H1 (cell line): ENCODE measurements around the gene RBM17. TPM values are rescaled to one million over a fixed set of nuclear protein-coding genes. Genes with fewer than 3 reads are reported as not detected.

Source experiments
- CTCF ChIA-PET: fragments of 300-600 bp; sonication (Branson Sonifier 250); formaldehyde crosslinking; loops from one replicate; lab custom pipeline; 2021; ENCODE audit not compliant: partially characterized antibody; lab: Charles Lee
- POLR2A ChIA-PET: fragments of 300-600 bp; sonication (Branson Sonifier 250); formaldehyde crosslinking; loops from one replicate; lab custom pipeline; 2021; ENCODE audit warnings: inconsistent platforms; ENCODE audit not compliant: partially characterized antibody; lab: Charles Lee
- DNase-seq, 2 experiments: peaks; one replicate each; pipeline versions ENCODE4 v3.0.0 to v3.0.0-alpha.2; 2010 to 2022; ENCODE audit warnings: low spot score in 2 of 2, low read depth in 1 of 2, mixed read lengths in 1 of 2
- FAIRE-seq: peaks from 2 replicates; lab custom pipeline; 2011; peaks lifted over from hg19 to GRCh38; lab: Jason Lieb, UNC
- H2AFZ ChIP-seq: 2 replicates; pipeline ENCODE4 v1.8.1; 2012; ENCODE audit warnings: low read length, inconsistent platforms
- H2AK5ac ChIP-seq: 2 replicates; pipeline ENCODE4 v1.6.1; 2013; ENCODE audit warnings: low read depth, low read length
- H2BK120ac ChIP-seq: replicated peaks from 2 replicates; pipeline ENCODE3; 2013; ENCODE audit warnings: low read depth, low read length, inconsistent platforms
- H2BK12ac ChIP-seq: 2 replicates; pipeline ENCODE4 v1.6.1; 2013; ENCODE audit warnings: low read depth, low read length
- H2BK15ac ChIP-seq: 2 replicates; pipeline ENCODE4 v1.6.1; 2013; ENCODE audit warnings: low read length
- H2BK20ac ChIP-seq: 2 replicates; pipeline ENCODE4 v1.6.1; 2013; ENCODE audit warnings: low read length
- H2BK5ac ChIP-seq: 2 replicates; pipeline ENCODE4 v1.6.1; 2013; ENCODE audit warnings: low read depth, low read length
- H3K14ac ChIP-seq: 2 replicates; pipeline ENCODE4 v1.6.1; 2013; ENCODE audit warnings: inconsistent platforms; ENCODE audit not compliant: insufficient read length
- H3K18ac ChIP-seq: 2 replicates; pipeline ENCODE4 v1.6.1; 2013; ENCODE audit warnings: low read length; ENCODE audit errors: extremely low read depth
- H3K23ac ChIP-seq: 2 replicates; pipeline ENCODE4 v1.6.1; 2013; ENCODE audit warnings: inconsistent platforms; ENCODE audit not compliant: insufficient read length
- H3K23me2 ChIP-seq: 2 replicates; pipeline ENCODE4 v1.6.1; 2013; ENCODE audit warnings: low read depth, low read length
- H3K27ac ChIP-seq: 2 replicates; pipeline ENCODE4 v1.6.1; 2011; ENCODE audit warnings: low read depth, low read length, inconsistent platforms
- H3K27me3 ChIP-seq, 4 experiments: replicated peaks in 1 of 4; 1 replicate in 1 of 4; 2 replicates in 3 of 4; pipeline versions ENCODE4 v1.6.1 to v1.8.1; 2011 to 2013; ENCODE audit warnings: low read length in 3 of 4, mild to moderate bottlenecking in 3 of 4, inconsistent platforms in 2 of 4, mixed read lengths in 2 of 4, moderate library complexity in 1 of 4; ENCODE audit not compliant: control insufficient read depth in 3 of 4, insufficient read depth in 3 of 4; ENCODE audit errors: extremely low read depth in 1 of 4
- H3K36me3 ChIP-seq, 4 experiments: 2 replicates each; pipeline versions ENCODE4 v1.6.1 to v1.8.1; 2011 to 2013; ENCODE audit warnings: mild to moderate bottlenecking in 4 of 4, low read length in 3 of 4, moderate library complexity in 2 of 4, control low read depth in 1 of 4, inconsistent platforms in 1 of 4; ENCODE audit not compliant: insufficient read depth in 4 of 4, control insufficient read depth in 2 of 4
- H3K4ac ChIP-seq: replicated peaks from 2 replicates; pipeline ENCODE3; 2013; ENCODE audit warnings: low read length, low read depth, mixed read lengths, inconsistent platforms; ENCODE audit not compliant: insufficient read length
- H3K4me1 ChIP-seq, 4 experiments: replicated peaks in 1 of 4; 1 replicate in 1 of 4; 2 replicates in 3 of 4; pipeline versions ENCODE4 v1.6.1 to v1.8.1; 2011 to 2013; ENCODE audit warnings: low read length in 3 of 4, inconsistent platforms in 2 of 4, mixed read lengths in 1 of 4; ENCODE audit not compliant: insufficient read depth in 4 of 4, control insufficient read depth in 3 of 4
- H3K4me2 ChIP-seq, 2 experiments: 2 replicates each; pipeline versions ENCODE4 v1.6.1 to v1.8.1; 2011 to 2013; ENCODE audit warnings: low read depth in 2 of 2, low read length in 2 of 2, control low read depth in 1 of 2, inconsistent platforms in 1 of 2, mild to moderate bottlenecking in 1 of 2; ENCODE audit not compliant: insufficient read depth in 1 of 2
- H3K4me3 ChIP-seq, 4 experiments: fragments of 200-600, 300-600 bp in 1 of 4; sonication (generic), shearing (Covaris generic), sonication (Bioruptor Twin) in 1 of 4; 2 replicates each; pipeline versions ENCODE4 v1.5.1 to v1.8.1; 2011 to 2016; ENCODE audit warnings: low read length in 4 of 4, low read depth in 3 of 4, control low read depth in 2 of 4, inconsistent platforms in 2 of 4, mild to moderate bottlenecking in 2 of 4, mixed read lengths in 1 of 4, moderate library complexity in 1 of 4; ENCODE audit not compliant: insufficient read depth in 2 of 4; ENCODE audit errors: extremely low read depth in 1 of 4
- H3K56ac ChIP-seq: replicated peaks from 2 replicates; pipeline ENCODE3; 2013; ENCODE audit warnings: low read depth, mild to moderate bottlenecking, mixed read lengths, low read length, inconsistent platforms; ENCODE audit not compliant: insufficient read length
- H3K79me1 ChIP-seq: 2 replicates; pipeline ENCODE4 v1.6.1; 2013; ENCODE audit warnings: low read depth, low read length, control low read depth
- H3K79me2 ChIP-seq, 2 experiments: 2 replicates each; pipeline versions ENCODE4 v1.6.1 to v1.8.1; 2012 to 2013; ENCODE audit warnings: low read length in 2 of 2, mild to moderate bottlenecking in 2 of 2, inconsistent platforms in 1 of 2; ENCODE audit not compliant: insufficient read depth in 2 of 2, control insufficient read depth in 1 of 2
- H3K9ac ChIP-seq, 4 experiments: replicated peaks in 1 of 4; 1 replicate in 1 of 4; 2 replicates in 3 of 4; pipeline versions ENCODE4 v1.6.1 to v1.8.1; 2011 to 2013; ENCODE audit warnings: low read depth in 3 of 4, low read length in 3 of 4, control low read depth in 2 of 4, mild to moderate bottlenecking in 2 of 4, moderate library complexity in 2 of 4, inconsistent platforms in 1 of 4; ENCODE audit errors: extremely low read depth in 1 of 4
- H3K9me3 ChIP-seq, 2 experiments: 2 replicates each; pipeline versions ENCODE4 v1.6.1 to v1.8.1; 2012 to 2013; ENCODE audit warnings: mild to moderate bottlenecking in 2 of 2, moderate library complexity in 2 of 2, control low read depth in 1 of 2, inconsistent platforms in 1 of 2, low read depth in 1 of 2, low read length in 1 of 2, mixed read lengths in 1 of 2; ENCODE audit not compliant: insufficient read depth in 2 of 2
- H4K20me1 ChIP-seq, 2 experiments: replicated peaks in 1 of 2; 2 replicates each; pipeline versions ENCODE3 to v1.8.1; 2011 to 2013; ENCODE audit warnings: inconsistent platforms in 2 of 2, low read length in 2 of 2, mild to moderate bottlenecking in 1 of 2; ENCODE audit not compliant: insufficient read depth in 2 of 2, control insufficient read depth in 1 of 2
- H4K5ac ChIP-seq: 2 replicates; pipeline ENCODE4 v1.6.1; 2013; ENCODE audit warnings: low read length, low read depth, mixed read lengths, inconsistent platforms; ENCODE audit not compliant: insufficient read length
- H4K8ac ChIP-seq: 2 replicates; pipeline ENCODE4 v1.8.0; 2013; ENCODE audit warnings: mild to moderate bottlenecking, moderate library complexity, low read length, inconsistent platforms; ENCODE audit not compliant: insufficient read depth; ENCODE audit errors: extremely low read depth
- H4K91ac ChIP-seq: replicated peaks from 2 replicates; pipeline ENCODE3; 2013; ENCODE audit warnings: low read length, mixed read lengths, inconsistent platforms; ENCODE audit not compliant: insufficient read length
- ASH2L ChIP-seq: fragments of 200-600, 300-600 bp; sonication (generic); IDR thresholded peaks from one replicate; pipeline ENCODE4 v1.7.1; 2017; ENCODE audit warnings: low read length
- BCL11A ChIP-seq, 2 experiments: IDR thresholded peaks; one replicate each; pipeline ENCODE4 v1.6.1; 2011; ENCODE audit warnings: low read depth in 2 of 2, low read length in 2 of 2, mild to moderate bottlenecking in 2 of 2
- FOSL1 ChIP-seq: IDR thresholded peaks from 2 replicates; pipeline ENCODE4 v1.6.1; 2011; ENCODE audit warnings: mild to moderate bottlenecking, low read depth, low read length, moderate library complexity; ENCODE audit not compliant: insufficient read depth
- KDM1A ChIP-seq: fragments of 200-600, 300-600 bp; sonication (generic); IDR thresholded peaks from 2 replicates; pipeline ENCODE4 v1.7.1; 2016; ENCODE audit warnings: mild to moderate bottlenecking, low read length, borderline replicate concordance
- KDM4A ChIP-seq: IDR thresholded peaks from one replicate; pipeline ENCODE4 v1.7.1; 2012; ENCODE audit warnings: low read depth, mild to moderate bottlenecking, moderate library complexity, low read length, inconsistent platforms; ENCODE audit not compliant: severe bottlenecking
- PHF8 ChIP-seq: fragments of 200-600 bp; sonication (generic); conservative IDR thresholded peaks from 2 replicates; pipeline ENCODE4 v1.7.1; 2012; ENCODE audit warnings: low read depth, mild to moderate bottlenecking, inconsistent platforms, low read length, moderate library complexity
- POU5F1 ChIP-seq: IDR thresholded peaks from 2 replicates; pipeline ENCODE4 v1.6.1; 2011; ENCODE audit warnings: low read depth, mild to moderate bottlenecking, low read length, moderate library complexity
- RBBP5 ChIP-seq: IDR thresholded peaks from 2 replicates; pipeline ENCODE4 v1.7.1; 2012; ENCODE audit warnings: low read depth, mild to moderate bottlenecking, inconsistent platforms, low read length, moderate library complexity, borderline replicate concordance
- SIN3A ChIP-seq, 2 experiments: IDR thresholded peaks in 1 of 2; conservative IDR thresholded peaks in 1 of 2; 2 replicates each; pipeline ENCODE4 v1.6.1; 2011 to 2012; ENCODE audit warnings: low read length in 2 of 2, improper control_type of control experiment in 1 of 2, low read depth in 1 of 2, mild to moderate bottlenecking in 1 of 2
- TCF12 ChIP-seq: IDR thresholded peaks from 2 replicates; pipeline ENCODE4 v1.6.1; 2011; ENCODE audit warnings: low read depth, mild to moderate bottlenecking, low read length
- YY1 ChIP-seq: IDR thresholded peaks from 2 replicates; pipeline ENCODE4 v1.6.1; 2011; ENCODE audit warnings: low read depth, mild to moderate bottlenecking, low read length
- WGBS, 2 experiments: shearing (Covaris generic) in 1 of 2; methylation state at CpG; one replicate each; pipeline versions ENCODE4 v1.1.6 to v1.1.7; 2013 to 2015; ENCODE audit warnings: low lambda C conversion rate in 2 of 2, mixed read lengths in 2 of 2, inconsistent platforms in 1 of 2, low coverage in 1 of 2, missing lambda C conversion rate in 1 of 2; ENCODE audit not compliant: insufficient replicate concordance in 2 of 2, insufficient coverage in 1 of 2, insufficient read length in 1 of 2; ENCODE audit errors: extremely low coverage in 1 of 2, missing lambda C conversion rate in 1 of 2; 5-methylcytosine and 5-hydroxymethylcytosine counted together
- polyA plus RNA-seq, 7 experiments: library from polyadenylated mRNA; depleted of rRNA in 3 of 7; stranded (reverse) in 5 of 7; unstranded in 2 of 7; fragments of >200 nt in 5 of 7; fragments of 200-250 nt in 2 of 7; gene quantifications; 1 replicate in 5 of 7; 2 replicates in 1 of 7; 4 replicates in 1 of 7; pipeline versions ENCODE4 v1.2.1 to v1.2.3, GENCODE V29; 2011 to 2013; ENCODE audit warnings: missing spikeins in 2 of 7, mixed read lengths in 2 of 7
- total RNA-seq: library from RNA; stranded (reverse); fragmentation: NEBNext Ultra II Directional; extraction: Animal tissue kit (Norgen Biotek cat#: 25700); gene quantifications from 2 replicates; pipeline ENCODE4 v1.2.1, GENCODE V29; 2021

Gene RBM17
- total and polyA plus RNA-seq, 2 of the 8 experiments (the other 6 are each of a cell fraction or from before 2014, with no cell fraction given), result 15.7 to 128 TPM

GRCh38 chr10:6144406-6145165 lies 55.8 kb downstream of the RBM17 start:
- ChIA-PET CTCF (interaction anchor here (0.7 to 1.2 kb wide), 3 partner anchors 21 to 265 kb away, joined by 3 read pairs; no protein-coding TSS in a partner anchor), POLR2A (interaction anchor here (0.9 to 1.4 kb wide), 4 partner anchors 10 to 58 kb away, joined by 3 to 9 read pairs (median 6); partner anchors contain the start of gene PFKFB3)
- no peak overlapping the region for H3K14ac ChIP-seq
- DNase-seq (peak in 1 of 2 experiments; percentile 84), FAIRE-seq (no peak)
- no peak overlapping the region for H3K23ac ChIP-seq
- no peak overlapping the region for H4K5ac ChIP-seq
- peaks cover 0 to 17% of the 10 kb centered on the region in 2 experiments for H4K20me1 ChIP-seq
- peaks cover 1 to 21% (median 6%) of the 10 kb centered on the region in 4 experiments; a peak in 4 of 7 replicates for H3K27me3 ChIP-seq
- peak overlapping the region; percentile 24 to 52 (median 43); a peak in 6 of 7 replicates for H3K9ac ChIP-seq
- no peaks in the 10 kb centered on the region for H3K36me3 ChIP-seq
- H3K4me1 ChIP-seq, result peaks cover 5 to 16% (median 10%) of the 10 kb centered on the region in 4 experiments
- peak overlapping the region; percentile 45 to 80 (median 50) for H3K4me3 ChIP-seq
- no peak overlapping the region for H2BK15ac ChIP-seq
- no peak overlapping the region for H2BK12ac ChIP-seq
- no peak overlapping the region for H2BK20ac ChIP-seq
- peaks cover 0 to 10% of the 10 kb centered on the region in 2 experiments; a peak in 2 of 4 replicates for H3K79me2 ChIP-seq
- H3K23me2 ChIP-seq, result peaks cover 14% of the 10 kb centered on the region; the same call in 1 of the 2 replicates
- no peak overlapping the region for H2AK5ac ChIP-seq
- H4K91ac ChIP-seq, result peak overlapping the region; percentile 64
- no peak overlapping the region; the same call in 1 of the 2 replicates for H3K27ac ChIP-seq
- no peak overlapping the region for H3K4ac ChIP-seq
- 4% methylated on average over 47 of the region's 81 CpGs; no CpG with 5 or more reads in 1 of the 2 experiments for WGBS, 2 experiments
- H2BK120ac ChIP-seq, result no peak overlapping the region
- no peak overlapping the region for H2BK5ac ChIP-seq
- peaks cover 8% of the 10 kb centered on the region for H3K79me1 ChIP-seq
- peak overlapping the region; percentile 49; the same call in 1 of the 2 replicates for H2AFZ ChIP-seq
- H3K18ac ChIP-seq, result peak overlapping the region; percentile 71
- H3K4me2 ChIP-seq, result peak overlapping the region; percentile 54 to 86
- H3K56ac ChIP-seq, result no peak overlapping the region
- H4K8ac ChIP-seq, result peak overlapping the region; percentile 57; the same call in 1 of the 2 replicates
- no peaks in the 10 kb centered on the region for H3K9me3 ChIP-seq
- TF ChIP-seq KDM4A, result peak; percentile 59
- TF ChIP-seq BCL11A (IDR thresholded peaks at IDR 0.05; ENCODE audit: low read depth in 2 of 2, low read length in 2 of 2), result no peak
- no peak for TF ChIP-seq SIN3A (conservative IDR thresholded peaks at IDR 0.05 in 1 of 2, IDR thresholded peaks at IDR 0.05 in 1 of 2; ENCODE audit: low read depth in 1 of 2, low read length in 2 of 2)
- TF ChIP-seq TCF12, result no peak
- TF ChIP-seq FOSL1, result no peak
- no peak for TF ChIP-seq KDM1A
- no peak for TF ChIP-seq YY1
- TF ChIP-seq ASH2L, result no peak
- TF ChIP-seq RBBP5, result no peak
- peak; percentile 57; the same call in 1 of the 2 replicates for TF ChIP-seq PHF8
- no peak for TF ChIP-seq POU5F1
